T-helper 2 cell (primary cell): ENCODE measurements around the gene IGSF3.
A peak's percentile ranks its signal among the peaks of the same experiment; 100 is the strongest.

Experiments
- DNase-seq, 5 experiments: peaks; one replicate each; pipeline versions ENCODE4 v3.0.0 to v3.0.0-alpha.2; 2012 to 2022
- total RNA-seq, 2 donors: gene quantifications; one replicate each; lab custom pipeline; 2026; lab: John Stamatoyannopoulos, UW

The IGSF3 gene
- 2.2 to 2.7 reads per million in 2 donors for total RNA-seq

GRCh38 chr1:116667575-116668105 is at the start of gene IGSF3:
Gene IGSF3, minus strand, starts transcription at chr1:116667733. Its CDS starts 1,407 bp downstream, at chr1:116666326.
- DNase-seq: peak in 4 of 5 experiments; percentile 23 to 75 (median 31)

GRCh38 chr1:116717318-116717717 is 49.8 kb upstream of the IGSF3 start:
- no peak for DNase-seq

GRCh38 chr1:116716391-116716790 is 48.9 kb upstream of the IGSF3 start:
- DNase-seq: no peak

- DNase-seq: no peak
These were observed 45.9 kb upstream of the IGSF3 start for GRCh38 chr1:116713474-116713873.

- no peak for DNase-seq
These were observed 45.0 kb upstream of the IGSF3 start for GRCh38 chr1:116712510-116712909.

- peak in 1 of 5 experiments; percentile 46 for DNase-seq
These were observed 43.8 kb upstream of the IGSF3 start for GRCh38 chr1:116711263-116711840.

- DNase-seq: no peak
These were observed 43.1 kb upstream of the IGSF3 start for GRCh38 chr1:116710420-116711262.

- DNase-seq: no peak
These were observed 42.2 kb upstream of the IGSF3 start for GRCh38 chr1:116709666-116710167.

GRCh38 chr1:116708255-116708900 is 40.8 kb upstream of the IGSF3 start:
- DNase-seq: no peak

GRCh38 chr1:116706841-116707240 is 39.3 kb upstream of the IGSF3 start:
- DNase-seq: no peak

GRCh38 chr1:116706123-116706522 is 38.6 kb upstream of the IGSF3 start:
- no peak for DNase-seq

- no peak for DNase-seq
These were observed 36.7 kb upstream of the IGSF3 start for GRCh38 chr1:116704278-116704677.

- DNase-seq: no peak
These were observed 32.1 kb upstream of the IGSF3 start for GRCh38 chr1:116699605-116700004.

- no peak for DNase-seq
These were observed 30.7 kb upstream of the IGSF3 start for GRCh38 chr1:116698244-116698595.

GRCh38 chr1:116697548-116698243 is 30.2 kb upstream of the IGSF3 start:
- DNase-seq: no peak

GRCh38 chr1:116694524-116694923 is 27.0 kb upstream of the IGSF3 start:
- DNase-seq: no peak

- no peak for DNase-seq
These were observed 26.4 kb upstream of the IGSF3 start for GRCh38 chr1:116693759-116694480.

GRCh38 chr1:116692879-116693278 is 25.3 kb upstream of the IGSF3 start:
- DNase-seq: no peak

- DNase-seq: no peak
These were observed 23.4 kb upstream of the IGSF3 start for GRCh38 chr1:116690849-116691406.

GRCh38 chr1:116690396-116690848 is 22.9 kb upstream of the IGSF3 start:
- DNase-seq: no peak

GRCh38 chr1:116686723-116687352 is 19.3 kb upstream of the IGSF3 start:
- no peak for DNase-seq
